ENCODE measurements around the gene HTRA3. TPM values are rescaled to one million over a fixed set of nuclear protein-coding genes. Genes with fewer than 3 reads are reported as not detected.

Gene HTRA3
- total RNA-seq, 1 experiment from 2014 or later = 3.8 TPM

DNA sequence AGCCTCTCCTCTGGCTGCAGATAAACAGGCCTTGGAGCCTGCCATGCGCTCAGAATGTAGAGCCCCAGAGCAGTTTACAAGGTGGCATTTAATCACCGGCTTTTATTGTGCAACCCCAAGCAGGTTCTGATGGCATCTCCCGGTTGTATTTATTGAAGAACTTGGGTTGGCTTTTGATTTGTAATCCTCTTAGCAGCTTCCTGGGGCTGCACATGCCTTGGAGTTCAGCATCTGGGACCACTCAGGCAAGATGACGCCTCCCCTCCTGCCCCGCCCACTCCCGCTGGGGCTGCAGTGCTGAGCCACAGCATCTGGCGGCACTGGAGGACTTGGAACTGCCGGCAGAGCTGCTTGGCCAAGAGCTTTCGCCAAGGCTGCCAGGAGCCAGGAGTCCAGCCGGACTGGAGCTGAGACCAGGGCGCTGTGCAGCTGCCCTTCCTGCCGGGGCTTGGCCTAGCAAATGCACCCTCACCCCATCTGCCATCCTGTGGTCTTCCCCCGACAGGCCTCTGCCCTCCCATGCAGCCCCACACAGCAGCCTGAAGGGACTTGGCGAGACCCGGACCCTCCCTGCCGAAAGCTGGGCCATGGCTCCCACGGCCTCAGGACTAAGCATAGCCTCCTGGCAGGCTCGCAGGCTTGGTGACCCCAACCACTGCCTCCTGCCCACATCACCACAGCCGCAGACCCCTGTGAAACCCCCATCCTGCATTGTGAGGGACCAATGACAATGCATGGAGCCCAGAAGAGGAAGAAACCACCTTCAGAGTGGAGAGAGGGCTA lies 5.4 kb downstream of the HTRA3 start:
- DNase-seq = peak; percentile 76
- no peaks in the 10 kb centered on the region for H3K36me3 ChIP-seq (replicated peaks; ENCODE audit: control insufficient read depth, insufficient read depth, low read length)

GRCh38 chr4:8275548-8275910 lies 6.0 kb downstream of the HTRA3 start:
- H3K27me3 ChIP-seq (ENCODE audit: control insufficient read depth, insufficient read depth, low read length) = peaks cover 10% of the 10 kb centered on the region
- no peaks in the 10 kb centered on the region for H3K36me3 ChIP-seq (replicated peaks; ENCODE audit: control insufficient read depth, insufficient read depth, low read length)
- DNase-seq = no peak
- H3K4me3 ChIP-seq (ENCODE audit: insufficient read depth, low read depth, low read length) = no peak overlapping the region

More for the DNA sequence above, 5.4 kb downstream of the HTRA3 start:
- Histone ChIP-seq H3K4me3 (ENCODE audit: insufficient read depth, low read depth, low read length) (no peak overlapping the region), H3K27me3 (ENCODE audit: control insufficient read depth, insufficient read depth, low read length) (peaks cover 16% of the 10 kb centered on the region)

GRCh38 chr4:8276358-8277240 lies 7.0 kb downstream of the HTRA3 start:
- DNase-seq = no peak
- H3K36me3 ChIP-seq (replicated peaks; ENCODE audit: control insufficient read depth, insufficient read depth, low read length) = no peaks in the 10 kb centered on the region
- H3K4me3 ChIP-seq (ENCODE audit: insufficient read depth, low read depth, low read length) = no peak overlapping the region
- peaks cover under 1% of the 10 kb centered on the region; the same call in 1 of the 2 replicates for H3K27me3 ChIP-seq (ENCODE audit: control insufficient read depth, insufficient read depth, low read length)

DNA sequence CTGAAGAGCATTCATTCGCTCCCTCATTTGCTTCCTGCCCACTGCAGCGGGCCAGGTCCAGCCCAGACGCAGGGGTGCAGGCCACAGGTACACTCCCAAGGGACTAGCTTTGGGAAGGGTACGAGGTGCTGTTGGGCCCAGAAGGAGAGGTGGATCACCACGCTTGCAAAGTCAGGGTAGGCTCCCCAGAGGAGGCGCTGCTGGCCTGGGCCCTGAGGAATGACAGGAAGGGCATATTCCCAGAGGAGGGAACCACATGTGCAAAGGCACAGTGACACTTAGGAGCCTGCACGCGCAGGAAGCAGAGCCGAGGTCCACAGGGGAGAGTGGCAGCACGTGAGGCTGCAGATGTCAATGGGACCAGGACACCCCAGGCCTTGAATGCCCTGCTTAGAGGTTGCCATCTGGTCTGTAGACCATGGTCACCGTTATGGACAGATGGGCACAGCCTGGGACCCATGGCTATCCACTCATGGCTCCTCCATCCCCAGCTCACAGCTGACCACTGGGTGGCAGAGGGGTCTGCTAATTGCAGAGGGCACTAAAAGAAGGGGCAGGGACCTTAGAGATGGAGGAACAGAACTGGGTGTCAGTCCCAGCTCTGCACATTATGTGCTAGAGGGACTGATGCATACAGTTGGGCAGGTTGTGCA lies 7.9 kb downstream of the HTRA3 start:
- no peaks in the 10 kb centered on the region for H3K36me3 ChIP-seq (replicated peaks; ENCODE audit: control insufficient read depth, insufficient read depth, low read length)
- no peaks in the 10 kb centered on the region for H3K27me3 ChIP-seq (ENCODE audit: control insufficient read depth, insufficient read depth, low read length)
- H3K4me3 ChIP-seq (ENCODE audit: insufficient read depth, low read depth, low read length) = no peak overlapping the region
- DNase-seq = no peak

DNA sequence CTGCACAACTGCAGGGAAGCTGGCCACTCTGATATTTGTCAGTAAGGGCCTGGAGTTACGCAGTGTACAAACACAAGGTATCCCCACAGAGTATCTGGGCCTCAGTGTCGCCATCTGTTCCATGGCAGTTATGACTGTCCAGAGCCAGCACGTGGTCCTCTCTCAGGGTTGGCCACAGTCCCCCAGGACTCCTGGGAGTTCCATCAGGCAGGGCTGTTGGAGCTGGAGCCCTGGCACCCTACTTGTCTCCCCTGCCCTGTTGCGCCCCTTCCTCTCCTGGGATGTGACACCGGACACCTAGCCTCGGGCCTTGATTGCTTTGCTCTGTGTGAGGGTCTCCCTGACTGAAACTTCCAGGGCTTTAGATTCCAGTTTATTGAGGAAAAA lies 8.4 kb downstream of the HTRA3 start:
- Histone ChIP-seq H3K27me3 (ENCODE audit: control insufficient read depth, insufficient read depth, low read length) (no peaks in the 10 kb centered on the region), H3K36me3 (replicated peaks; ENCODE audit: control insufficient read depth, insufficient read depth, low read length) (no peaks in the 10 kb centered on the region), H3K4me3 (ENCODE audit: insufficient read depth, low read depth, low read length) (no peak overlapping the region)
- DNase-seq = no peak

DNA sequence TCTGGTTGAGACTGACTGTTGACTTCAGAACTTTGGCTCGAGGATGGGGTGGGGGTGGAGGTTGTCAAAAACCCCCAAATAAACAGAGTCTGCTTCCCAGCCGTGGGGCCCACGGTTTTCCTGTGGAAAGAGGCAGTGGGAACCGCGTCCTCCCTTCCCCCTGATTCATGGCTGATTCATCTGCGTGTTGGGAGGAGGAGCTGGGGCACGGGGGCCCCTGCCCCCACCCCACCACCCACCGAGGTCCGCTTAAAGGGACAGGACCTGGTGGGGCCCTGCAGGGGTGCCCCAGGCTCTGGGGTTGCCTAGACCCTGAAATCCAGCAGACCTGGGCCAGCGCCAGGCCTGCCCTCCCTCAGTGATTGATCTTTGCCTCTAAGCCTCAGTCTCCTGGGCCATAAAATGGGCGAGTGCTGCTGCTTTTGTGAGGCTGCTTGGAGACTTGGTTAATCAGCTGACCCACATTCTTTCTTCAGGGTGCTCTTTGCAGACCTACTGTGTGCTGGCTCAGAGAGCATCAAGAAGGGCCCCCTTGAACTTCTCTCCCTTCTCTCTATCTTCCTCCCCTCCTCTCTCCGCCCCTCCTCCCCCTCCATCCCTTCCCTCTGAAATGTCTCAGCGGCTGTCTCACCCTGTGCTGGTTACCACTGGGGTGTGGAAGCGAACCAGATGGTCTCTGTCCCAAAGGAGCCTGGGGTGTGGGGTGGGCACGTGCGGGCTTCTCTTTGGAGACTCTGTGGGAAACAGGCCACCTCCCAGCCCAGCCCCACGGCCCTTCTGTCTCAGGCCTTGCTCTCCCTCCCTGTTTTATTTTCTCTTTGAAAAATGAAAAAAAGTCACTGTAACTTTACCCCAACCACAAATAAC lies 9.1 kb downstream of the HTRA3 start:
- DNase-seq = no peak
- H3K36me3 ChIP-seq (replicated peaks; ENCODE audit: control insufficient read depth, insufficient read depth, low read length) = no peaks in the 10 kb centered on the region

DNA sequence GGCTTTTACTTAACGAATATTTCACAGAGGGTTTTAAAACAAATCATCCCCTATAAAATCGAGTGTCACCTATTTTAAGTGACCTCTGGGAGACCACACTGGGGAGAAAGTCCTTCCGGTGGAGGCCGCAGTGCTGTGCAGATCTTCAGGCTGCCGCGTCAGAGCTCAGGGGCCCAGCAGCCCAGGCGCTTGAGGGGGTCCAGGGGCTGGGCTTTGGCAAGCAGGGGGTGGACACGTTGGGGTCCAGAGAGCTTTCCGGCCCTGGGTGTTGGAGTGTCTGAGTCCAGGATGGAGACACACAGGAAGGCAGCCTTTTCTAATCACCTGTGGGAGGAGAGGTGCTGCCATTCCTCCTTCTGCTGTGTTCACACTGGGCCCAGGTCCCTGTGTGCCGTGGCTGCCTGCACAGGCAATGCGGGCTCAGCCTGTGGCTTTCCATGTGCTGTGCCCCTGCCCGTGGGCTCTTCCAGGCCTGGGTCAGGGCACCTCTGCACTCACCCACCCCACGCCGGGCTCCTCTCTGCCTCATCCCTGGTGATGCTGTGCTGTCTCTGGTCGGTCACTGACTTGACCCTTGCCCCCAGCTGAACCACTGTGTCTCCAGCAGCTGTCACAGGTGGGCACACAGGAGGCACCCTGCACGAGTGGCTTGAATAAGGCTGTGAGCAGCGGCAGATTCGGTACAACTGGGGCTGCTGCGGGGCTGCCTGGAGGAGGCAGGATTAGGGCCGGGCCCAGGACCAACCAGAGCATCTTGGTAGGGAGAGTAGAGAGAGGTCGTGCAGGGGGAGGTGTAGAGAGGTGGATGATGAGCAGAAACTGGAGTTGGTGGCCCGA lies 10.0 kb downstream of the HTRA3 start:
- H3K27me3 ChIP-seq (ENCODE audit: control insufficient read depth, insufficient read depth, low read length) = no peaks in the 10 kb centered on the region
- no peak overlapping the region for H3K4me3 ChIP-seq (ENCODE audit: insufficient read depth, low read depth, low read length)
- H3K36me3 ChIP-seq (replicated peaks; ENCODE audit: control insufficient read depth, insufficient read depth, low read length) = no peaks in the 10 kb centered on the region
- DNase-seq = no peak

More for the DNA sequence above, 9.1 kb downstream of the HTRA3 start:
- H3K4me3 ChIP-seq (ENCODE audit: insufficient read depth, low read depth, low read length) = no peak overlapping the region
- H3K27me3 ChIP-seq (ENCODE audit: control insufficient read depth, insufficient read depth, low read length) = no peaks in the 10 kb centered on the region

GRCh38 chr4:8280158-8280875 lies 10.8 kb downstream of the HTRA3 start:
- Histone ChIP-seq H3K27me3 (ENCODE audit: control insufficient read depth, insufficient read depth, low read length) (no peaks in the 10 kb centered on the region), H3K4me3 (ENCODE audit: insufficient read depth, low read depth, low read length) (no peak overlapping the region), H3K36me3 (replicated peaks; ENCODE audit: control insufficient read depth, insufficient read depth, low read length) (no peaks in the 10 kb centered on the region)
- DNase-seq = no peak

DNA sequence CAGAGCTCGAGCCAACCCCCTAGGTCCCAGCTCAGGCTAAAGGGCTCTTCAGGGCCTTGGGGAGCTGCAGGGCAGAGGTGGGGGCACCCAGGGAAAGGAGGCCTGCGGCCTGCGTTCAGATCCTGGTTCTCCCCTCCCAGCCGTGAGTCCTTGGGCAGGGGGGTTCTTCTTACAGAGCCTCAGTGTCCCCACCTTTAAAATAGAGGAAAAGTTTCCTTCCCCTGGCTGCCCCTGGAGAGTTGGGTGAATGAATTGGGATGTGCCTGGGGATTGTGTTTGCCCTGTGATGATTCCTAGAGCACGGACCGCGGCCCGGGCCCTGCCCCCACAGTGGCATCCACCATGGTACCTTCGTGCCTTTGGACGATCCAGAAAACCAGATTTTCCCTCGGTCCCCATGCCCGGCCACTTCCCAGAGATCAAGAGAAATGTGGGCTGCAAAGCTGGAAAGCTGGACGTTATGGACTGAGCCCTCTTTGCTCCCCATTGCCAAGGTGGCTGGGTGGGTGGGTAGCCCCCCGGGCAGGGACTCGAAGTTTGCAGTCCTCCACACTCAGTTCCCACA lies 11.4 kb downstream of the HTRA3 start:
- H3K4me3 ChIP-seq (ENCODE audit: insufficient read depth, low read depth, low read length) = no peak overlapping the region
- no peaks in the 10 kb centered on the region for H3K36me3 ChIP-seq (replicated peaks; ENCODE audit: control insufficient read depth, insufficient read depth, low read length)
- H3K27me3 ChIP-seq (ENCODE audit: control insufficient read depth, insufficient read depth, low read length) = no peaks in the 10 kb centered on the region
- DNase-seq = no peak

DNA sequence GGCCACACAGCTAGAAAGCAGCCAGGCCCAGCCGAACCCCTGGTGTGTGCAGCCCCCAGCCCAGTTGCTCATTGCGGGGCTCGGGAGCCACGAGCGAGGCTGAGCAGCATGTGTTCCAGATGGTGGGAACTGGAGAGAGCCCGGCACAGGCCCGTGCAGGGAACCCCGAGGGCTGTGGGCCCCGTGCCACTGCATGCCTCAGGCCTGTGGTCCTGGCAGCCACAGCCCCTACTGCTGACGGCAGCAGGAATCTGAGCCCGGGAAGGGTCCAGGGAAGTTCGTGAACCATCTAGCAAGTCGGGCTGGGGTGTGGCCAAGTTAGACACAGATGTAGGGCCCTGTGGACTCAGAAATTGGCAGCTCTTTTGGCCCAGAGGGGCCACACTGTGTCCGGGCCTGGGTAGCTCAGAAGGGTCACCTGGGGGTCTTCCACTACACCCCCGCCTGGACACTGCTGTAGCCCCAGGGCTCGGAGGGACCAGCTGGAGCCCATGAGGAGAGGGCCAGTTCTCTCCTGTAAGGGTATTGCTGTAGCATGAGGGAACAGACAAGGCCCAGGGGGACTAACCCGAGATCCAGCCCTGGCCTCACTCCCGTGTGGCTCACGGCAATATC lies 12.1 kb downstream of the HTRA3 start:
- H3K36me3 ChIP-seq (replicated peaks; ENCODE audit: control insufficient read depth, insufficient read depth, low read length) = no peaks in the 10 kb centered on the region
- no peaks in the 10 kb centered on the region for H3K27me3 ChIP-seq (ENCODE audit: control insufficient read depth, insufficient read depth, low read length)
- H3K4me3 ChIP-seq (ENCODE audit: insufficient read depth, low read depth, low read length) = no peak overlapping the region
- DNase-seq = no peak

DNA sequence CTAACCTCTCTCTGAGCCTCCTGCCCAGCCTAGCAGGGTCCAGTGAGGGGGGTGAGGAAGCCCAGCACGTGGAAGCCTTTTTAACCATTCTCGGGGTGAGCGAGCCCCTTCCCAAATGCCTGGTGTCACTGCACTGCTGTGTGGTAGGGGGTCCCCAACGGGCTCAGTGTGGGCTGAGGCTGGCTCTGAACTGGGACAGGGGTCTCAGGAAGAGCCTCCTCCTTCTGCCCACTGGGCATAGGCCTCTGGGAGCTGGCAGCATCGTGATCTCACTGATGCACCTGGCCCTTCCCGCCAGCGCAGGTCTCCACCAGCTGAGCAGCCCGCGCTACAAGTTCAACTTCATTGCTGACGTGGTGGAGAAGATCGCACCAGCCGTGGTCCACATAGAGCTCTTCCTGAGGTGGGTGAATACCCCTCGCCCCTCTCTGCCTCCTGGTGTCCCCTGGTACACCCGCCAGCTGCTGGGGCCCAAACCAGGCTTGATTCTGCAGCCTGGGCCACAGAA lies 12.6 kb downstream of the HTRA3 start:
- DNase-seq = no peak
- H3K27me3 ChIP-seq (ENCODE audit: control insufficient read depth, insufficient read depth, low read length) = no peaks in the 10 kb centered on the region
- no peak overlapping the region for H3K4me3 ChIP-seq (ENCODE audit: insufficient read depth, low read depth, low read length)
- no peaks in the 10 kb centered on the region for H3K36me3 ChIP-seq (replicated peaks; ENCODE audit: control insufficient read depth, insufficient read depth, low read length)

GRCh38 chr4:8282742-8283141 lies 13.2 kb downstream of the HTRA3 start:
- Histone ChIP-seq H3K4me3 (ENCODE audit: insufficient read depth, low read depth, low read length) (no peak overlapping the region), H3K36me3 (replicated peaks; ENCODE audit: control insufficient read depth, insufficient read depth, low read length) (no peaks in the 10 kb centered on the region), H3K27me3 (ENCODE audit: control insufficient read depth, insufficient read depth, low read length) (no peaks in the 10 kb centered on the region)
- DNase-seq = no peak

Measured in H7 (cell line).